HL-60 (cell line): ENCODE measurements around the gene REXO2.

Experiments used
- CTCF ChIP-seq: IDR thresholded peaks from one replicate; pipeline ENCODE4 v1.5.1; 2011; ENCODE audit warnings: low read length, control low read depth, inconsistent platforms; ENCODE audit not compliant: insufficient read depth
- POLR2AphosphoS5 ChIP-seq: IDR thresholded peaks from 2 replicates; pipeline ENCODE4 v1.6.1; 2012; ENCODE audit warnings: low read depth
- REST ChIP-seq: IDR thresholded peaks from 2 replicates; pipeline ENCODE4 v1.6.1; 2012; ENCODE audit warnings: low read depth; ENCODE audit not compliant: insufficient replicate concordance

- TF ChIP-seq REST (no peak), CTCF (no peak), POLR2AphosphoS5 (no peak)
Measured at GRCh38 chr11:114478001-114478410, 38.7 kb downstream of the REXO2 start.
